GM23248 (cell line): ENCODE data around the gene VIPR2. TPM values are rescaled to one million over a fixed set of nuclear protein-coding genes. Genes with fewer than 3 reads are reported as not detected.

Experiments
- DNase-seq: peaks from one replicate; pipeline ENCODE4 v3.0.0-alpha.2; 2015
- H2AFZ ChIP-seq: fragments of 200-600 bp; sonication (generic); 2 replicates; pipeline ENCODE4 v1.6.1; 2016; ENCODE audit warnings: antibody characterized with exemption
- H3F3A ChIP-seq: fragments of 200-600 bp; sonication (generic); 2 replicates; pipeline ENCODE4 v1.6.1; 2016; ENCODE audit warnings: mild to moderate bottlenecking, antibody characterized with exemption, mixed run types; ENCODE audit not compliant: insufficient read depth
- H3K27ac ChIP-seq: fragments of 200-600 bp; sonication (generic); 2 replicates; pipeline ENCODE4 v1.5.1; 2016; ENCODE audit warnings: mild to moderate bottlenecking
- H3K27me3 ChIP-seq: fragments of 200-600 bp; sonication (generic); replicated peaks from 2 replicates; pipeline ENCODE4 v1.6.1; 2016; ENCODE audit warnings: mild to moderate bottlenecking; ENCODE audit not compliant: insufficient read depth
- H3K36me3 ChIP-seq: fragments of 200-600 bp; sonication (generic); 2 replicates; pipeline ENCODE4 v1.6.1; 2016; ENCODE audit warnings: low read depth, mild to moderate bottlenecking
- H3K4me1 ChIP-seq: fragments of 200-600 bp; sonication (generic); 2 replicates; pipeline ENCODE4 v1.6.1; 2016; ENCODE audit warnings: mild to moderate bottlenecking; ENCODE audit not compliant: insufficient read depth
- H3K4me2 ChIP-seq: fragments of 200-600 bp; sonication (generic); one replicate; pipeline ENCODE4 v1.6.1; 2016; ENCODE audit warnings: mild to moderate bottlenecking; ENCODE audit not compliant: unreplicated experiment
- H3K4me3 ChIP-seq: fragments of 200-600 bp; sonication (generic); 2 replicates; pipeline ENCODE4 v1.5.1; 2016; ENCODE audit warnings: mild to moderate bottlenecking
- H3K79me2 ChIP-seq: fragments of 200-600 bp; sonication (generic); 2 replicates; pipeline ENCODE4 v1.6.1; 2016; ENCODE audit warnings: mild to moderate bottlenecking; ENCODE audit not compliant: insufficient read depth
- H3K9ac ChIP-seq: fragments of 200-600 bp; sonication (generic); 2 replicates; pipeline ENCODE4 v1.6.1; 2016; ENCODE audit warnings: mild to moderate bottlenecking
- H3K9me2 ChIP-seq: fragments of 200-600 bp; sonication (generic); 2 replicates; pipeline ENCODE4 v1.6.1; 2016; ENCODE audit warnings: mixed run types, mild to moderate bottlenecking, moderate library complexity; ENCODE audit not compliant: insufficient read depth
- H3K9me3 ChIP-seq: fragments of 200-600 bp; sonication (generic); one replicate; pipeline ENCODE4 v1.6.1; 2017; ENCODE audit warnings: low read depth
- H4K20me1 ChIP-seq: fragments of 200-600 bp; sonication (generic); 2 replicates; pipeline ENCODE4 v1.6.0; 2016; ENCODE audit not compliant: insufficient read depth
- EZH2 ChIP-seq: fragments of 200-600 bp; sonication (generic); IDR thresholded peaks from 2 replicates; pipeline ENCODE4 v1.6.1; 2018; ENCODE audit warnings: antibody characterized with exemption, mild to moderate bottlenecking; ENCODE audit not compliant: insufficient read depth, poor library complexity, severe bottlenecking
- EZH2phosphoT487 ChIP-seq: fragments of 200-600 bp; sonication (generic); IDR thresholded peaks from 2 replicates; pipeline ENCODE4 v1.6.1; 2018; ENCODE audit warnings: antibody characterized with exemption, moderate library complexity, mild to moderate bottlenecking, low read depth; ENCODE audit not compliant: insufficient read depth
- WGBS, 2 experiments: methylation state at CpG; one replicate each; pipeline ENCODE4 v1.1.6; 2015 to 2017; ENCODE audit warnings: low lambda C conversion rate in 2 of 2, low coverage in 1 of 2; ENCODE audit errors: missing lambda C conversion rate in 2 of 2; 5-methylcytosine and 5-hydroxymethylcytosine counted together
- in situ Hi-C: fragments of 300-500 bp; cut with MboI; formaldehyde crosslinking; loops from 2 replicates; pipeline ENCODE4 v1.15.0; 2020
- polyA plus RNA-seq: library from polyadenylated mRNA; unstranded; fragments of >200 nt; fragmentation: Nextera tagmentation; extraction: Ambion mirVana; gene quantifications from 2 replicates; pipeline ENCODE4 v1.2.1, GENCODE V29; 2016
- total RNA-seq: library from RNA; depleted of rRNA; stranded (reverse); fragments of >200 nt; shearing (Covaris generic); gene quantifications from 2 replicates; pipeline ENCODE4 v1.2.3, GENCODE V29; 2014

Gene VIPR2
- total and polyA plus RNA-seq, 2 experiments from 2014 or later: not detected

- H3K27me3 ChIP-seq: no peaks in the 10 kb centered on the region
- H2AFZ ChIP-seq: no peak overlapping the region
- no peaks in the 10 kb centered on the region for H3K9me2 ChIP-seq
- in situ Hi-C loops: no loop called here
- no peak for TF ChIP-seq EZH2phosphoT487
- no peak for TF ChIP-seq EZH2
- H3K4me1 ChIP-seq: no peaks in the 10 kb centered on the region
- no peaks in the 10 kb centered on the region for H3K79me2 ChIP-seq
- H3K4me2 ChIP-seq: no peak overlapping the region
- no peak for DNase-seq
- H3K36me3 ChIP-seq: no peaks in the 10 kb centered on the region
- H3K27ac ChIP-seq: no peak overlapping the region
- no peaks in the 10 kb centered on the region for H4K20me1 ChIP-seq
- H3K4me3 ChIP-seq: no peak overlapping the region
- 46 to 47% methylated on average over 9 to 10 of the region's 10 CpGs for WGBS, 2 experiments
- H3K9me3 ChIP-seq: no peaks in the 10 kb centered on the region
- H3K9ac ChIP-seq: no peak overlapping the region
- no peaks in the 10 kb centered on the region for H3F3A ChIP-seq
Observed at GRCh38 chr7:159099711-159100231, 44.9 kb downstream of the VIPR2 start.

- H3K27me3 ChIP-seq: no peaks in the 10 kb centered on the region
- in situ Hi-C loops: no loop called here
Observed at GRCh38 chr7:159098811-159099655, 45.6 kb downstream of the VIPR2 start.

GRCh38 chr7:159098424-159098786, 46.3 kb downstream of the VIPR2 start:
- H2AFZ ChIP-seq: no peak overlapping the region
- no peaks in the 10 kb centered on the region for H3K4me1 ChIP-seq
- in situ Hi-C loops: no loop called here
- H3F3A ChIP-seq: no peaks in the 10 kb centered on the region
- H3K27ac ChIP-seq: no peak overlapping the region
- no peak overlapping the region for H3K9ac ChIP-seq
- H3K27me3 ChIP-seq: no peaks in the 10 kb centered on the region
- H3K4me2 ChIP-seq: no peak overlapping the region
- no peaks in the 10 kb centered on the region for H3K9me3 ChIP-seq
- H4K20me1 ChIP-seq: no peaks in the 10 kb centered on the region
- no peaks in the 10 kb centered on the region for H3K79me2 ChIP-seq
- H3K36me3 ChIP-seq: no peaks in the 10 kb centered on the region
- no peak for TF ChIP-seq EZH2phosphoT487
- TF ChIP-seq EZH2: no peak
- 26 to 38% methylated on average over 6 of the region's 6 CpGs for WGBS, 2 experiments
- no peak for DNase-seq
- H3K4me3 ChIP-seq: no peak overlapping the region
- H3K9me2 ChIP-seq: no peaks in the 10 kb centered on the region

More at GRCh38 chr7:159098811-159099655, 45.6 kb downstream of the VIPR2 start:
- Histone ChIP-seq H2AFZ (no peak overlapping the region), H3K9ac (no peak overlapping the region), H3K4me1 (no peaks in the 10 kb centered on the region), H3F3A (no peaks in the 10 kb centered on the region), H3K9me2 (no peaks in the 10 kb centered on the region), H3K36me3 (no peaks in the 10 kb centered on the region), H3K4me3 (no peak overlapping the region), H3K79me2 (no peaks in the 10 kb centered on the region), H3K27ac (no peak overlapping the region), H3K9me3 (no peaks in the 10 kb centered on the region), H4K20me1 (no peaks in the 10 kb centered on the region), H3K4me2 (no peak overlapping the region)
- WGBS, 2 experiments: 20 to 21% methylated on average over 22 of the region's 22 CpGs
- TF ChIP-seq EZH2phosphoT487: no peak
- no peak for TF ChIP-seq EZH2
- DNase-seq: no peak

- Histone ChIP-seq H4K20me1 (no peaks in the 10 kb centered on the region), H3K79me2 (no peaks in the 10 kb centered on the region), H3K36me3 (no peaks in the 10 kb centered on the region), H3K9me2 (no peaks in the 10 kb centered on the region), H3K4me3 (no peak overlapping the region), H3F3A (no peaks in the 10 kb centered on the region), H3K9ac (no peak overlapping the region), H3K27ac (no peak overlapping the region), H3K4me2 (no peak overlapping the region), H3K4me1 (no peaks in the 10 kb centered on the region), H3K27me3 (no peaks in the 10 kb centered on the region), H3K9me3 (no peaks in the 10 kb centered on the region), H2AFZ (no peak overlapping the region)
- in situ Hi-C loops: no loop called here
- TF ChIP-seq EZH2 (no peak), EZH2phosphoT487 (no peak)
- DNase-seq: no peak
- WGBS, 2 experiments: 42 to 50% methylated on average over 22 to 23 of the region's 23 CpGs
Observed at GRCh38 chr7:159097661-159098423, 46.8 kb downstream of the VIPR2 start.
